HCT116 (cell line): ENCODE measurements around the gene CLC. TPM values are rescaled to one million over a fixed set of nuclear protein-coding genes. Genes with fewer than 3 reads are reported as not detected.

Experiments
- ATAC-seq: fragments of 200-7000 bp; cut with Tn5 transposase; 2 replicates; pipeline ENCODE4 v1.9.1; 2020; ENCODE audit warnings: mild to moderate bottlenecking, moderate library complexity
- BruUV-seq: library from RNA; stranded (reverse); fragments of 400-500 nt; replicated peaks from 2 replicates; lab custom pipeline; 2021; lab: Mats Ljungman, UMichigan
- CTCF ChIA-PET: fragments of 300-600 bp; sonication (Branson Sonifier 250); formaldehyde crosslinking; loops from one replicate; lab custom pipeline; 2021; ENCODE audit warnings: antibody characterized with exemption; lab: Charles Lee
- POLR2A ChIA-PET: fragments of 300-600, 350-600 bp; sonication (Branson Sonifier 250); formaldehyde crosslinking; loops from one replicate; lab custom pipeline; 2021; ENCODE audit warnings: antibody characterized with exemption; lab: Charles Lee
- RAD21 ChIA-PET, 2 experiments: fragments of 300-600 bp; sonication (Branson Sonifier 250); formaldehyde crosslinking; loops; one replicate each; lab custom pipeline; 2023; ENCODE audit warnings: low total read pairs in 2 of 2; ENCODE audit not compliant: uncharacterized antibody in 2 of 2, unreplicated experiment in 2 of 2, low non-redundant PET in 1 of 2; lab: Charles Lee
- DNase-seq: peaks from one replicate; pipeline ENCODE4 v3.0.0-alpha.2; 2010; ENCODE audit warnings: low read depth, low spot score
- H2AFZ ChIP-seq: fragments of 200-600 bp; shearing (Covaris generic), sonication (generic); 2 replicates; pipeline ENCODE4 v1.6.1; 2017; ENCODE audit warnings: low read depth, mixed run types, mixed read lengths, antibody characterized with exemption, low read length; ENCODE audit not compliant: poor library complexity, severe bottlenecking
- H3K27ac ChIP-seq: 2 replicates; pipeline ENCODE4 v1.5.1; 2012; ENCODE audit warnings: low read depth, low read length
- H3K27me3 ChIP-seq: fragments of 200-600 bp; sonication (generic); 2 replicates; pipeline ENCODE4 v1.6.1; 2016; ENCODE audit warnings: mixed run types, low read length, mixed read lengths; ENCODE audit not compliant: insufficient read depth
- H3K36me3 ChIP-seq, 2 experiments: fragments of 200-500 bp in 1 of 2; fragments of 200-600 bp in 1 of 2; sonication (Bioruptor generic) in 1 of 2; sonication (generic) in 1 of 2; 2 replicates each; pipeline versions ENCODE4 v1.5.1 to v1.6.1; 2014 to 2016; ENCODE audit warnings: low read length in 2 of 2, inconsistent platforms in 1 of 2, mixed read lengths in 1 of 2, mixed run types in 1 of 2; ENCODE audit not compliant: insufficient read depth in 2 of 2, control insufficient read depth in 1 of 2
- H3K4me1 ChIP-seq, 2 experiments: fragments of 200-600 bp in 1 of 2; sonication (generic) in 1 of 2; 2 replicates each; pipeline versions ENCODE4 v1.5.1 to v1.6.1; 2012 to 2017; ENCODE audit warnings: low read length in 2 of 2, inconsistent platforms in 1 of 2, mild to moderate bottlenecking in 1 of 2, mixed read lengths in 1 of 2, mixed run types in 1 of 2, moderate library complexity in 1 of 2; ENCODE audit not compliant: insufficient read depth in 2 of 2, control insufficient read depth in 1 of 2
- H3K4me2 ChIP-seq: fragments of 200-600 bp; sonication (generic); 2 replicates; pipeline ENCODE4 v1.6.1; 2017; ENCODE audit warnings: mixed run types, low read length, mixed read lengths
- H3K4me3 ChIP-seq, 2 experiments: fragments of 200-600 bp in 1 of 2; sonication (generic) in 1 of 2; replicated peaks in 1 of 2; 2 replicates each; pipeline ENCODE4 v1.5.1; 2011 to 2016; ENCODE audit warnings: low read length in 2 of 2, control low read depth in 1 of 2, low read depth in 1 of 2, mild to moderate bottlenecking in 1 of 2, mixed read lengths in 1 of 2, mixed run types in 1 of 2
- H3K79me2 ChIP-seq: fragments of 200-600 bp; sonication (generic); 2 replicates; pipeline ENCODE4 v1.6.1; 2017; ENCODE audit warnings: mild to moderate bottlenecking, mixed run types, low read length, moderate library complexity, mixed read lengths; ENCODE audit not compliant: insufficient read depth
- H3K9ac ChIP-seq: fragments of 200-600 bp; sonication (generic); 2 replicates; pipeline ENCODE4 v1.6.1; 2016; ENCODE audit warnings: low read length, mixed read lengths
- H3K9me2 ChIP-seq: fragments of 200-600 bp; sonication (generic), shearing (Covaris generic); 2 replicates; pipeline ENCODE4 v1.6.1; 2017; ENCODE audit warnings: mixed run types, mild to moderate bottlenecking, moderate library complexity; ENCODE audit not compliant: insufficient read depth
- H3K9me3 ChIP-seq, 2 experiments: fragments of 200-500 bp in 1 of 2; fragments of 200-600 bp in 1 of 2; sonication (Bioruptor generic) in 1 of 2; sonication (generic) in 1 of 2; 2 replicates each; pipeline ENCODE4 v1.6.1; 2014 to 2017; ENCODE audit warnings: low read length in 2 of 2, mixed read lengths in 2 of 2, inconsistent platforms in 1 of 2, low read depth in 1 of 2, mild to moderate bottlenecking in 1 of 2, mixed run types in 1 of 2, moderate library complexity in 1 of 2; ENCODE audit not compliant: control insufficient read depth in 1 of 2, insufficient read depth in 1 of 2
- H4K20me1 ChIP-seq: fragments of 200-600 bp; sonication (generic), shearing (Covaris generic); 2 replicates; pipeline ENCODE4 v1.6.1; 2017; ENCODE audit warnings: mixed run types, mild to moderate bottlenecking, moderate library complexity; ENCODE audit not compliant: insufficient read depth
- CEBPB ChIP-seq: IDR thresholded peaks from 2 replicates; pipeline ENCODE4 v1.6.1; 2012; ENCODE audit warnings: low read depth
- EGR1 ChIP-seq: IDR thresholded peaks from 2 replicates; pipeline ENCODE4 v1.6.1; 2012; ENCODE audit warnings: low read depth
- ELF1 ChIP-seq: IDR thresholded peaks from 2 replicates; pipeline ENCODE4 v1.6.1; 2012; ENCODE audit warnings: low read depth, borderline replicate concordance
- RAD21 ChIP-seq: IDR thresholded peaks from 2 replicates; pipeline ENCODE4 v1.6.1; 2012; ENCODE audit warnings: low read depth, mild to moderate bottlenecking
- SP1 ChIP-seq: IDR thresholded peaks from 2 replicates; pipeline ENCODE4 v1.6.1; 2012; ENCODE audit warnings: low read depth
- TCF7L2 ChIP-seq: IDR thresholded peaks from 2 replicates; pipeline ENCODE4 v1.7.0; 2011; ENCODE audit warnings: borderline replicate concordance, inconsistent platforms; ENCODE audit not compliant: insufficient read depth, insufficient read length; ENCODE audit errors: extremely low read depth
- ZBTB33 ChIP-seq: IDR thresholded peaks from 2 replicates; pipeline ENCODE4 v1.6.1; 2011; ENCODE audit warnings: mild to moderate bottlenecking, low read length, moderate library complexity; ENCODE audit not compliant: insufficient replicate concordance; ENCODE audit errors: extremely low read depth
- ZNF274 ChIP-seq: fragments of 200-500 bp; sonication (Bioruptor generic); IDR thresholded peaks from 2 replicates; pipeline ENCODE4 v1.6.1; 2014; ENCODE audit warnings: mild to moderate bottlenecking, low read depth, low read length, inconsistent platforms
- intact Hi-C: fragments of 100-400 bp; cut with micrococcal nuclease; formaldehyde crosslinking; loops from 2 replicates; pipeline ENCODE4 v1.10.0; 2022
- total RNA-seq: library from RNA; stranded (reverse); gene quantifications from one replicate; pipeline ENCODE4 v1.2.1, GENCODE V29; 2021; ENCODE audit not compliant: unreplicated experiment
- TF ChIP-seq, protein P1 (sequence below): IDR thresholded peaks from 2 replicates; pipeline ENCODE4 v1.6.1; 2012; ENCODE audit warnings: low read depth

The CLC gene
- total RNA-seq, 1 experiment from 2014 or later, result not detected

DNA sequence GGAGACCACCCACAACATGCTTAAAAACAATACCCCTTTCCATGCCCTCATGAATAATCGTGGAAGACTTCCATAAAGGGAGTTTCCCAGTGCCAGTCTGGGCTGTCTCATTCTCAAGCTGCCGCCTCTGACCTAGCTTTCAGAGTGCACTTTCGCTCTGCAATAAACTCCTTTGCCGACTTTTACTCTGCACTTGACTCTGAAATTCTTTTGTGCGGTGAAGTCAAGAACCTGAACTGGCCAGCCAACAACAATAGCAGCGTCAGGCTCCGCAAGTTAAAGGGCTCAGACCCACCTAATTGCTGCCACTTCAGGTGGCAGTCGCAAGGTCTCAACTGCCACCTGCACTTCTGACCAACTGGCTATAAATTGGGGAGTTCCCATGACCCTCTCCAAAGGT lies 30.5 kb upstream of the CLC start:
- POLR2A ChIA-PET, result no interaction called here
- no peak for DNase-seq
- Histone ChIP-seq H2AFZ (no peak overlapping the region), H4K20me1 (no peaks in the 10 kb centered on the region), H3K36me3 (no peaks in the 10 kb centered on the region), H3K9ac (no peak overlapping the region), H3K4me3 (no peak overlapping the region), H3K27ac (no peak overlapping the region), H3K27me3 (no peaks in the 10 kb centered on the region), H3K9me2 (no peaks in the 10 kb centered on the region), H3K9me3 (no peaks in the 10 kb centered on the region), H3K79me2 (no peaks in the 10 kb centered on the region), H3K4me2 (no peak overlapping the region), H3K4me1 (no peaks in the 10 kb centered on the region)
- BruUV-seq, result no TSS peak
- ATAC-seq, result no peak
- CTCF ChIA-PET, result interaction anchor here (3.0 kb wide), 1 partner anchor 25 kb away, joined by 9 read pairs; no protein-coding TSS in a partner anchor
- intact Hi-C loops, result no loop called here
- RAD21 ChIA-PET, result no interaction called here
- no peak for TF ChIP-seq ZNF274
- no peak for TF ChIP-seq SP1
- TF ChIP-seq, protein P1, sequence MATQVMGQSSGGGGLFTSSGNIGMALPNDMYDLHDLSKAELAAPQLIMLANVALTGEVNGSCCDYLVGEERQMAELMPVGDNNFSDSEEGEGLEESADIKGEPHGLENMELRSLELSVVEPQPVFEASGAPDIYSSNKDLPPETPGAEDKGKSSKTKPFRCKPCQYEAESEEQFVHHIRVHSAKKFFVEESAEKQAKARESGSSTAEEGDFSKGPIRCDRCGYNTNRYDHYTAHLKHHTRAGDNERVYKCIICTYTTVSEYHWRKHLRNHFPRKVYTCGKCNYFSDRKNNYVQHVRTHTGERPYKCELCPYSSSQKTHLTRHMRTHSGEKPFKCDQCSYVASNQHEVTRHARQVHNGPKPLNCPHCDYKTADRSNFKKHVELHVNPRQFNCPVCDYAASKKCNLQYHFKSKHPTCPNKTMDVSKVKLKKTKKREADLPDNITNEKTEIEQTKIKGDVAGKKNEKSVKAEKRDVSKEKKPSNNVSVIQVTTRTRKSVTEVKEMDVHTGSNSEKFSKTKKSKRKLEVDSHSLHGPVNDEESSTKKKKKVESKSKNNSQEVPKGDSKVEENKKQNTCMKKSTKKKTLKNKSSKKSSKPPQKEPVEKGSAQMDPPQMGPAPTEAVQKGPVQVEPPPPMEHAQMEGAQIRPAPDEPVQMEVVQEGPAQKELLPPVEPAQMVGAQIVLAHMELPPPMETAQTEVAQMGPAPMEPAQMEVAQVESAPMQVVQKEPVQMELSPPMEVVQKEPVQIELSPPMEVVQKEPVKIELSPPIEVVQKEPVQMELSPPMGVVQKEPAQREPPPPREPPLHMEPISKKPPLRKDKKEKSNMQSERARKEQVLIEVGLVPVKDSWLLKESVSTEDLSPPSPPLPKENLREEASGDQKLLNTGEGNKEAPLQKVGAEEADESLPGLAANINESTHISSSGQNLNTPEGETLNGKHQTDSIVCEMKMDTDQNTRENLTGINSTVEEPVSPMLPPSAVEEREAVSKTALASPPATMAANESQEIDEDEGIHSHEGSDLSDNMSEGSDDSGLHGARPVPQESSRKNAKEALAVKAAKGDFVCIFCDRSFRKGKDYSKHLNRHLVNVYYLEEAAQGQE, result no peak
- TF ChIP-seq ELF1, result no peak
- no peak for TF ChIP-seq RAD21
- no peak for TF ChIP-seq EGR1
- no peak for TF ChIP-seq ZBTB33
- no peak for TF ChIP-seq TCF7L2
- no peak for TF ChIP-seq CEBPB
